Measurements from ENCODE around the gene KCNF1. TPM values are rescaled to one million over a fixed set of nuclear protein-coding genes. Genes with fewer than 3 reads are reported as not detected.

The KCNF1 gene
- total RNA-seq, 2 experiments from 2014 or later: not detected

- Histone ChIP-seq H3K9me3 (ENCODE audit: low read length) (no peaks in the 10 kb centered on the region), H3K79me2 (ENCODE audit: insufficient read depth, low read depth, low read length) (no peaks in the 10 kb centered on the region), H3K9me2 (ENCODE audit: insufficient read depth, low read length) (no peaks in the 10 kb centered on the region), H2AFZ (ENCODE audit: low read length) (no peak overlapping the region), H4K20me1 (ENCODE audit: insufficient read depth, low read length) (no peaks in the 10 kb centered on the region), H3K4me1 (ENCODE audit: insufficient read depth, low read length, poor library complexity, severe bottlenecking) (peaks cover 6% of the 10 kb centered on the region), H3K27ac (ENCODE audit: low read depth, low read length, poor library complexity, severe bottlenecking) (no peak overlapping the region), H3K4me2 (ENCODE audit: low read length) (no peak overlapping the region), H3K36me3 (ENCODE audit: insufficient read depth, low read length) (no peaks in the 10 kb centered on the region), H3K4me3 (ENCODE audit: low read depth, low read length, poor library complexity, severe bottlenecking) (no peak overlapping the region)
- intact Hi-C loops (cut with micrococcal nuclease; ENCODE audit: unreplicated experiment): no loop called here
- CTCF ChIA-PET (ENCODE audit: unreplicated experiment): no interaction called here
- no TSS peak for BruUV-seq (replicated peaks)
- DNase-seq (ENCODE audit: low spot score): no peak
- TF ChIP-seq EZH2phosphoT487 (IDR thresholded peaks at IDR 0.05; ENCODE audit: borderline replicate concordance, low read depth, low read length): no peak
- POLR2A ChIA-PET: no interaction called here
Observed at GRCh38 chr2:10918661-10919409, 7.1 kb downstream of the KCNF1 start.

GRCh38 chr2:10919410-10919770 lies 7.7 kb downstream of the KCNF1 start:
- H4K20me1 ChIP-seq (ENCODE audit: insufficient read depth, low read length): no peaks in the 10 kb centered on the region
- H2AFZ ChIP-seq (ENCODE audit: low read length): no peak overlapping the region
- H3K79me2 ChIP-seq (ENCODE audit: insufficient read depth, low read depth, low read length): no peaks in the 10 kb centered on the region
- no peaks in the 10 kb centered on the region for H3K9me2 ChIP-seq (ENCODE audit: insufficient read depth, low read length)
- TF ChIP-seq EZH2phosphoT487 (IDR thresholded peaks at IDR 0.05; ENCODE audit: borderline replicate concordance, low read depth, low read length) (no peak), CTCF (conservative IDR thresholded peaks at IDR 0.05; ENCODE audit: low read length) (no peak)
- BruUV-seq (replicated peaks): no TSS peak
- intact Hi-C loops (cut with micrococcal nuclease; ENCODE audit: unreplicated experiment): no loop called here
- no peak overlapping the region for H3K27ac ChIP-seq (ENCODE audit: low read depth, low read length, poor library complexity, severe bottlenecking)
- CTCF ChIA-PET (ENCODE audit: unreplicated experiment): no interaction called here
- no peaks in the 10 kb centered on the region for H3K36me3 ChIP-seq (ENCODE audit: insufficient read depth, low read length)
- H3K9me3 ChIP-seq (ENCODE audit: low read length): no peaks in the 10 kb centered on the region
- POLR2A ChIA-PET: no interaction called here
- no peak overlapping the region for H3K4me3 ChIP-seq (ENCODE audit: low read depth, low read length, poor library complexity, severe bottlenecking)
- H3K4me2 ChIP-seq (ENCODE audit: low read length): no peak overlapping the region
- no peak for DNase-seq (ENCODE audit: low spot score)
- H3K4me1 ChIP-seq (ENCODE audit: insufficient read depth, low read length, poor library complexity, severe bottlenecking): peaks cover 6% of the 10 kb centered on the region

- no peaks in the 10 kb centered on the region for H3K79me2 ChIP-seq (ENCODE audit: insufficient read depth, low read depth, low read length)
- no peak overlapping the region for H3K4me3 ChIP-seq (ENCODE audit: low read depth, low read length, poor library complexity, severe bottlenecking)
- POLR2A ChIA-PET: no interaction called here
- peak; percentile 18 for DNase-seq (ENCODE audit: low spot score)
- CTCF ChIA-PET (ENCODE audit: unreplicated experiment): no interaction called here
- peak overlapping the region; percentile 38; the same call in 1 of the 2 replicates for H2AFZ ChIP-seq (ENCODE audit: low read length)
- no peak overlapping the region for H3K4me2 ChIP-seq (ENCODE audit: low read length)
- intact Hi-C loops (cut with micrococcal nuclease; ENCODE audit: unreplicated experiment): no loop called here
- H3K9me3 ChIP-seq (ENCODE audit: low read length): no peaks in the 10 kb centered on the region
- no TSS peak for BruUV-seq (replicated peaks)
- no peaks in the 10 kb centered on the region for H3K36me3 ChIP-seq (ENCODE audit: insufficient read depth, low read length)
- H3K4me1 ChIP-seq (ENCODE audit: insufficient read depth, low read length, poor library complexity, severe bottlenecking): peaks cover 6% of the 10 kb centered on the region
- no peaks in the 10 kb centered on the region for H3K9me2 ChIP-seq (ENCODE audit: insufficient read depth, low read length)
- TF ChIP-seq EZH2phosphoT487 (IDR thresholded peaks at IDR 0.05; ENCODE audit: borderline replicate concordance, low read depth, low read length) (no peak), CTCF (conservative IDR thresholded peaks at IDR 0.05; ENCODE audit: low read length) (no peak)
- no peaks in the 10 kb centered on the region for H4K20me1 ChIP-seq (ENCODE audit: insufficient read depth, low read length)
- no peak overlapping the region for H3K27ac ChIP-seq (ENCODE audit: low read depth, low read length, poor library complexity, severe bottlenecking)
Observed at GRCh38 chr2:10919771-10920621, 8.3 kb downstream of the KCNF1 start.

Data from OCI-LY7 (cell line).